K562 (cell line): ENCODE measurements around the gene NEU1. TPM values are rescaled to one million over a fixed set of nuclear protein-coding genes. Genes with fewer than 3 reads are reported as not detected.

Experiments used
- ARID3B ChIP-seq: fragments of 250-450 bp; sonication (Bioruptor Pico); IDR thresholded peaks from 2 replicates; pipeline ENCODE4 v1.4.0; 2020; ENCODE audit warnings: borderline replicate concordance
- ASH1L ChIP-seq: fragments of 450-650 bp; IDR thresholded peaks from 2 replicates; pipeline ENCODE4 v1.6.1; 2018; ENCODE audit warnings: borderline replicate concordance, mild to moderate bottlenecking, low read depth; ENCODE audit not compliant: partially characterized antibody
- E2F8 ChIP-seq: fragments of 450-650 bp; IDR thresholded peaks from 2 replicates; pipeline ENCODE4 v1.7.1; 2018; ENCODE audit warnings: mild to moderate bottlenecking, low read depth; ENCODE audit not compliant: partially characterized antibody
- EHMT2 ChIP-seq: fragments of 450-650 bp; IDR thresholded peaks from 2 replicates; pipeline ENCODE4 v1.6.1; 2018; ENCODE audit warnings: antibody characterized with exemption
- FOXP4 ChIP-seq: sonication (generic); formaldehyde crosslinking; IDR thresholded peaks from 2 replicates; pipeline ENCODE4 v1.8.0; 2022; ENCODE audit warnings: mild to moderate bottlenecking, missing genetic modification reagents, borderline replicate concordance
- GTF2E2 ChIP-seq: fragments of 200-800 bp; sonication (Bioruptor generic); IDR thresholded peaks from 2 replicates; pipeline ENCODE4 v1.6.1; 2016; ENCODE audit warnings: missing genetic modification characterization, missing compliant biosample characterization
- IFI16 ChIP-seq: fragments of 250-450 bp; sonication (Bioruptor Pico); IDR thresholded peaks from 2 replicates; pipeline ENCODE4 v2.1.2; 2022; ENCODE audit warnings: mild to moderate bottlenecking, inconsistent platforms
- NONO ChIP-seq, 2 experiments: fragments of 200-400 bp in 1 of 2; fragments of 450-650 bp in 1 of 2; formaldehyde crosslinking in 1 of 2; IDR thresholded peaks; 2 replicates each; pipeline ENCODE4 v1.6.1; 2017; ENCODE audit warnings: low read depth in 2 of 2, mild to moderate bottlenecking in 2 of 2, moderate library complexity in 2 of 2, low read length in 1 of 2
- NR2F6 ChIP-seq: fragments of 450-650 bp; formaldehyde crosslinking; IDR thresholded peaks from 2 replicates; pipeline ENCODE4 v1.4.0; 2020; ENCODE audit warnings: mild to moderate bottlenecking
- RNF219 ChIP-seq: fragments of 250-450 bp; sonication (Bioruptor Pico); IDR thresholded peaks from 2 replicates; pipeline ENCODE4 v1.5.0; 2022; ENCODE audit warnings: mild to moderate bottlenecking
- SREBF2 ChIP-seq: sonication (generic); formaldehyde crosslinking; IDR thresholded peaks from 2 replicates; pipeline ENCODE4 v1.4.0; 2020; ENCODE audit warnings: mild to moderate bottlenecking, missing genetic modification reagents
- STAG1 ChIP-seq: sonication (generic); formaldehyde crosslinking; IDR thresholded peaks from 2 replicates; pipeline ENCODE4 v1.5.0; 2020; ENCODE audit warnings: missing genetic modification reagents, borderline replicate concordance
- TAL1 ChIP-seq: fragments of 450-650 bp; IDR thresholded peaks from 2 replicates; pipeline ENCODE4 v1.6.1; 2016; ENCODE audit warnings: mild to moderate bottlenecking
- TEAD4 ChIP-seq, 2 experiments: sonication (generic) in 1 of 2; formaldehyde crosslinking in 1 of 2; IDR thresholded peaks; 2 replicates each; pipeline versions ENCODE4 v1.6.1 to v1.8.0; 2012 to 2022; ENCODE audit warnings: borderline replicate concordance in 1 of 2, inconsistent platforms in 1 of 2, low read length in 1 of 2, mild to moderate bottlenecking in 1 of 2, missing genetic modification reagents in 1 of 2
- ZBTB1 ChIP-seq: sonication (generic); formaldehyde crosslinking; IDR thresholded peaks from 2 replicates; pipeline ENCODE4 v1.8.1; 2023; ENCODE audit warnings: missing genetic modification reagents, low read depth, mild to moderate bottlenecking, borderline replicate concordance
- ZFPM2 ChIP-seq: fragments of 250-450 bp; sonication (Bioruptor Pico); IDR thresholded peaks from 2 replicates; pipeline ENCODE4 v1.5.1; 2022; ENCODE audit warnings: mild to moderate bottlenecking
- ZNF175 ChIP-seq: fragments of 200-800 bp; sonication (Bioruptor generic); IDR thresholded peaks from 2 replicates; pipeline ENCODE4 v1.6.1; 2016; ENCODE audit warnings: low read depth, mild to moderate bottlenecking, missing genetic modification characterization, missing compliant biosample characterization
- ZNF232 ChIP-seq: sonication (generic); formaldehyde crosslinking; IDR thresholded peaks from 2 replicates; pipeline ENCODE4 v1.8.0; 2022; ENCODE audit warnings: mild to moderate bottlenecking, missing genetic modification reagents
- polyA plus RNA-seq, 8 experiments: library from polyadenylated mRNA; depleted of rRNA in 4 of 8; stranded (reverse) in 5 of 8; unstranded in 3 of 8; fragments of >200 nt; fragmentation: Nextera tagmentation in 2 of 8; fragmentation: Illumina TruSeq in 1 of 8; extraction: Ambion mirVana in 2 of 8; extraction: Trizol in 1 of 8; gene quantifications; 2 replicates each; pipeline versions ENCODE4 v1.2.1 to v1.2.3, GENCODE V29; 2011 to 2014; ENCODE audit warnings: inconsistent platforms in 1 of 8, missing spikeins in 1 of 8
- total RNA-seq, 7 experiments: library from RNA; depleted of rRNA in 6 of 7; stranded (reverse); fragments of >200 nt in 6 of 7; fragmentation: Illumina TruSeq in 2 of 7; extraction: Trizol in 2 of 7; gene quantifications; 2 replicates each; pipeline versions ENCODE4 v1.2.1 to v1.2.3, GENCODE V29; 2011 to 2021; ENCODE audit warnings: low replicate concordance in 1 of 7

NEU1 gene
- total and polyA plus RNA-seq, 9 of the 15 experiments (the other 6 are each of a cell fraction or from before 2014, with no cell fraction given) = 14.8 to 67.8 (median 51.0) TPM

GRCh38 chr6:31826793-31827285 lies 35.8 kb downstream of the NEU1 start (continued):
- TF ChIP-seq RNF219 (CRISPR knock-in tag) (peak; percentile 32; the same call in 1 of the 2 replicates), ZBTB1 (CRISPR knock-in tag) (peak; percentile 94), ZNF175 (CRISPR knock-in tag) (no peak; the same call in 1 of the 2 replicates), NR2F6 (CRISPR knock-in tag) (no peak), EHMT2 (no peak), E2F8 (no peak), TAL1 (no peak), GTF2E2 (tag) (peak; percentile 92), STAG1 (CRISPR knock-in tag) (no peak), TEAD4 (IDR thresholded peaks at IDR 0.05; ENCODE audit: low read length) (no peak; the same call in 1 of the 2 replicates), TEAD4 (CRISPR knock-in tag; IDR thresholded peaks at IDR 0.05; ENCODE audit: borderline replicate concordance) (no peak), IFI16 (peak; percentile 65; the same call in 1 of the 2 replicates), NONO (IDR thresholded peaks at IDR 0.05; ENCODE audit: low read depth in 2 of 2, low read length in 1 of 2) (no peak), FOXP4 (CRISPR knock-in tag) (no peak), ZNF232 (CRISPR knock-in tag) (no peak), SREBF2 (CRISPR knock-in tag) (no peak), ZFPM2 (no peak), ASH1L (no peak), ARID3B (no peak)
